Measurements from ENCODE around the gene RRM2.
"Not testable (repeated sequence)": the region's sequence is repeated elsewhere in the genome, so short reads cannot be mapped to it uniquely, and the experiment has no call there.

- not testable (repeated sequence) for TF ChIP-seq CTCF, POLR2A (IDR thresholded peaks at IDR 0.05)
Observed at GRCh38 chr2:10147050-10147660, 24.6 kb downstream of the RRM2 start.

Data from uterus (tissue), 2 donors.